Epidermal melanocyte (primary cell): ENCODE results near the gene COL1A1.

ENCODE experiments used
- DNase-seq: peaks from one replicate; pipeline ENCODE4 v3.0.0; 2011; ENCODE audit warnings: low spot score; ENCODE audit not compliant: insufficient read length

The COL1A1 gene

GRCh38 chr17:50187751-50188530 is 13.5 kb downstream of the COL1A1 start:
- no peak for DNase-seq

- DNase-seq, result no peak
Observed at GRCh38 chr17:50187394-50187725, 14.1 kb downstream of the COL1A1 start.

DNA sequence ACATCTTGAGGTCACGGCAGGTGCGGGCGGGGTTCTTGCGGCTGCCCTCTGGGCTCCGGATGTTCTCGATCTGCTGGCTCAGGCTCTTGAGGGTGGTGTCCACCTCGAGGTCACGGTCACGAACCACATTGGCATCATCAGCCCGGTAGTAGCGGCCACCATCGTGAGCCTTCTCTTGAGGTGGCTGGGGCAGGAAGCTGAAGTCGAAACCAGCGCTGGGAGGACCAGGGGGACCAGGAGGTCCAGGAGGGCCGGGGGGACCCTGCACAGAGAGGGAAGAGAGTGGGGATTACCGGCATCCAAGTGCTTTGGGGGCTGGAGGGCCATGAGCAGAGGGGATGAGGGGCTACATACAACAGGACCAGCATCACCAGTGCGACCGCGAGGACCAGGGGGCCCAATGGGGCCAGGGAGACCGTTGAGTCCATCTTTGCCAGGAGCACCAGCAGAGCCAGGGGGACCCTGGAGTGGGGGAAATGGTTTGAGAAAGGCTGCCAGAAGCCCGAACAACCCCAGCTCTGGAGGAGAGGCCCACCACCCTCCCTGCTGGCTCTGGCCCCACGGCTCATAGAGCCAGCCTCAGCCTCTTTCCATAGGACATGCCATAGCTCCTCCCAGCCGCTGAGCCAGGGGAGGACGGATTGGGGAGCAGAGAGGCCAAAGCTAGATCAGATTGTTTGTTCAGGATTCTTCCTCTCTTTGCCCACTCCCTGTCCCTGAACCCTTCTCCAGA is 14.6 kb downstream of the COL1A1 start:
- no peak for DNase-seq

DNA sequence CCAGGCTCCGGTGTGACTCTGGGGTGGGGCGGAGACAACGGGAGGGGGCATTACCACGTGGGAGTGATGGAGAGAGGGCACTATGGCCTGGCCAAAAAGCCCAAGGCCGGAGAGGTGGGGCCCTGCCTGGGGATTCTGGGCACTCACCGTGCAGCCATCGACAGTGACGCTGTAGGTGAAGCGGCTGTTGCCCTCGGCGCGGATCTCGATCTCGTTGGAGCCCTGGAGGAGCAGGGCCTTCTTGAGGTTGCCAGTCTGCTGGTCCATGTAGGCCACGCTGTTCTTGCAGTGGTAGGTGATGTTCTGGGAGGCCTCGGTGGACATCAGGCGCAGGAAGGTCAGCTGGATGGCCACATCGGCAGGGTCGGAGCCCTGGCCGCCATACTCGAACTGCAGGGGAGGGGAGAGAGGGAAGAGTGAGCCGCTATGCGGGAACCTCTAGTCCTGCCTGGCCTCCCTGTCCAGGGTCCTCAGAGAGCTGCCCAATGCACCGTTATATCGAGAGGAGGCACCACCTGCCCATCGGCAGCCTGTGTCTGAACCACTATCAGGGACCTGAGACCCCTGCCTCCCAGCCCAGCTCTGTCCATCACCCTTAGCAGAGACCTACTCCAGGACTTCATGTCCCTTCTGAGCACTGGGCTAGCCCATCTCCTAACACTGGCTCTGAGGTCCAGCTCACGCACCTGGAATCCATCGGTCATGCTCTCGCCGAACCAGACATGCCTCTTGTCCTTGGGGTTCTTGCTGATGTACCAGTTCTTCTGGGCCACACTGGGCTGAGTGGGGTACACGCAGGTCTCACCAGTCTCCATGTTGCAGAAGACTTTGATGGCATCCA is 15.6 kb downstream of the COL1A1 start:
- no peak for DNase-seq

DNA sequence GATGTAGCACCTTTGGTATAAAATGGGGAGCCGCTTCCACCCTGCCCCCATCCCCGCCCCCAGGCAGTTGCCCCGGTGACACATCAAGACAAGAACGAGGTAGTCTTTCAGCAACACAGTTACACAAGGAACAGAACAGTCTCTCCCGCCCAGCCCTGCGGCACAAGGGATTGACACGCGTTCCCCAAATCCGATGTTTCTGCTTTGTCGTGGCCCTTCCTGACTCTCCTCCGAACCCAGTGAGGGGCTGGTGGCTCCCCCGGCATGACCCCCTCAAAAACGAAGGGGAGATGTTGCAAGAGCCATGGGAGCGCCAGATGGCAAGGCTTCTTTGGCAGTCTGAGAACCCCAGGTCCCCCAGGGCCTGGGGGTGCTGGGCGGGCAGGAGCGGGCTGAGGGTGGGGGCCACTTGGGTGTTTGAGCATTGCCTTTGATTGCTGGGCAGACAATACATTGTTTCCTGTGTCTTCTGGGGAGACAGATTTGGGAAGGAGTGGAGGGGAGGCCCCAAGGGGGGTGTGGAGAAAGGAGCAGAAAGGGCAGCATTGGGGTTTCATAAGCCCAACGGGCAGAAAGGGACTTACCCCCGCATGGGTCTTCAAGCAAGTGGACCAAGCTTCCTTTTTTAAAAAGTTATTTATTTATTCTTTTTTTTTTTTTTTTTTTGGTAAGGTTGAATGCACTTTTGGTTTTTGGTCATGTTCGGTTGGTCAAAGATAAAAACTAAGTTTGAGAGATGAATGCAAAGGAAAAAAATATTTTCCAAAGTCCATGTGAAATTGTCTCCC is 16.6 kb downstream of the COL1A1 start:
- DNase-seq, result no peak

DNA sequence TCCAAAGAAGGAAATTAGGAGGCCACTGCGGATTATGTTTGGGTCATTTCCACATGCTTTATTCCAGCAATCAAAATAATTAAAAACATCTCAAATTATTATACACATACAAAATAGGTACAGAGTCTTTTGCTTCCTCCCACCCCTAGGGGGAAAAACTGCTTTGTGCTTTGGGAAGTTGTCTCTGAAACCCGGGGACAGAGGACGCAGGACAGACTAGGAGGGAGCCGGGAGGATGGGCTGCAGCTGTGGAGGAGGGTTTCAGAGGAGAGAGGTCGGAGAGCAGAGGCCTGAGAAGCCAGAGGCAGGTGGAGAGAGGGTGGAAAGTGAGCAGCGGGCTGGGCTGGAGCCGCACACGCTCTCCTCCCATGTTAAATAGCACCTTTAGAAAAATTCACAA is 17.4 kb downstream of the COL1A1 start:
- DNase-seq, result no peak

DNA sequence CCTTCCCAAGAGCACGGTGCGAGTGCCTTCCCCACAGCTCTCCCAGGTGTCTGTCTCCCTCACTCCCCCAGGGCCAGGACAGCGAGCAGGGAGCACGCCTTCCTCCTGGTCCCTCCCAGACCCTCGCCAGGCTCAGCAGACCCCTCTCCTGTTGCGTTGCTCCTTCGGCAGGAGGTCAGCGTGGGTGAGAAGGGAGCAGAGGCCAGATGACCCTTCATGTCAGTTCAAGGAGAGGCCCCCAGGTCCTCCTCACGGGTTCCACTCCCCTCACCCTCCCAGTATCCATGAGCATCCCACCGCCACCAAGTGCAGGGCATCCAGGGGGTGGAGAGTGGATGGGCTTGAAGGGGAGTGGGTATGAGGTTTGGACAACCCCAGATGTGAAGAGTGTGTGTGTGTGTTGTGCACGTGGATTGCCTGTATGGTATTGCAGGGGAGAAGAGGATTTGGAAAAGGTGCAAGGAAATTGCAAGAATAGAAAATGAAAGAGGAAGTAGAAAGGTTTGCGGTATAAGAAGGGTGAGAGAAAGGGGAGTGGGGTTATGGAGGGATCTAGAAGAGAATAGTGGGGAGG is 17.9 kb downstream of the COL1A1 start:
- no peak for DNase-seq

- no peak for DNase-seq
Observed at GRCh38 chr17:50182783-50183420, 18.5 kb downstream of the COL1A1 start.

DNA sequence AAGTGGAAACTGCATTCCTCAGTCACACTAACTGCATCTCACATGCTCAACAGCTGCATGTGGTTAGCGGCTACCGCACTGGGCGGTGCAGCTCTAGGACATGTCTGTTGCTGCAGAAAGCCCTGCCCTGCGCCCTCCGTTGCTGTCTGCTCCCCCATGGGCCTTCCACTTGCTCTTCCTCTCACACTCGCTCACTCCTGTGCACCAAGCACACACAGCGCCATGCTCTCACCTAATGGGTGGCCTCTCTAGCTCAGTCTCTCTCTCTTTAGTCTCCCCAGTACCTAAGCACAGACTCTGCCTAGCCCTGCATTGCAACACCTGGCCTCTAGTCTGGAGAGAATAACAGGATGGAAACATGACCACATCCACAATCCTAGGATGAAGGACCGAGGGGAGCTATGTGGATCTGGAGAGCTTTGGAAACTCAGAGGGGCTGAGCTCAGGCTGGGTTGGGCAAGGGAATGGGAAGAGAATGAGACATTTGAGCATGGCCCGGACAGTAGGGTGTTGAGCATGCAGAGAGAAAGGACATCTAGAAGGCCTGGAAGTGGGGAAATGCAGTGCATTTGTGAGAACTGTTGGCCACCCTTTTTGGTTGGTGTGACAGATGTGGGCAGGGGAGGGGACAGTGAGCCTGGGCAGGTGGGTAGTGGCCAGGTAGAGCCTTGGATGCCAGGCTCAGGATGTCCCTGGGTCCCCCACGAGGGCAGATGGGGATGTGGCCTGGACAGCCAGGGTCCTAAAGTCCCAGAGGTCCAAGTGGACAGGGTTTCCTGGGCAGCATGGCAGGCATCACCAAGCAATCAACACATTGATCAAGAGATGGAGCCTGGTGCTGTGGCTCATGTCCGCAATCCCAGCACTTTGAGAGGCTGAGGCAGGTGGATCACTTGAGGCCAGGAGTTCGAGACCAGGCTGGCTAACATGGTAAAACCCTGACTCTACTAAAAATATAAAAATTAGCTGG is 19.6 kb downstream of the COL1A1 start:
- no peak for DNase-seq

DNA sequence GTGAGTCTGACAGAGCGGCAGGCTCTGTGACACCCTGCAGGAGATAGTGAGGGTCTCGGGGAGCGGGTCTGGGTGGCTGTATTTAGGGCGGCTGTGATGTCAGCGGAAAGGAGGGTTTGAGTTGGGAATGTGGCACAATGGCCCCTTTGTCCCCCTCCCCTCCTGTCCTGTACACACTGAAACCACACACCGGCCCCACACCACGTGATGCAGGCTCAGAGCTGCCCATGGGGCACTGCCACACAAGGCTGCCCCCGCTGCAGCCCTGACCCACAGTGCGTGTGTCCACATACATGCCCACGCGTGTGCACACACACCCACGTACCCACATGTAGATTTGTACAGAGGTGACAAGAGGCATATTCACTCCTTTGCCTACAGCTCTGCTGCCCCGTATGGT is 20.3 kb downstream of the COL1A1 start:
- no peak for DNase-seq

GRCh38 chr17:50180620-50181019 is 20.8 kb downstream of the COL1A1 start:
- no peak for DNase-seq

DNA sequence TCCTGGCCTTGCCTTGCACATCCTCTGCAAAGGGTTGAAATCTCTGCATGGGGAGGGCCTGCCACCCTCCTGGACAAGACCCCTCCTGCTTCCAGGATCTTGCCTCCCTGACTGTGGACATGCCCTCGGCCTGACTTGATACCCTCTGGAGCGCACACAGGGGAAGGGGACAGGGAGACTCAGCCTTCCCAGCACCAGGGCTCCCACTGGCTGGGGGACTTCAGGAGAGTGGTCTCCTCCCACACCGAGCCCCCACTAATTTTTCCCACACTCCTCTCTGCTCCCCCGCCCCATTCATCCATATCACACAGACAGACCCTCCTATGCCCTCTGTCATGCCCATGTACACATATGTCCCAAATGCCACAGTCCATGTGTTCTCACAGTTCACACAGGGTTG is 21.3 kb downstream of the COL1A1 start:
- DNase-seq, result no peak

GRCh38 chr17:50177983-50178834 is 23.2 kb downstream of the COL1A1 start:
- peak; percentile 79 for DNase-seq

DNA sequence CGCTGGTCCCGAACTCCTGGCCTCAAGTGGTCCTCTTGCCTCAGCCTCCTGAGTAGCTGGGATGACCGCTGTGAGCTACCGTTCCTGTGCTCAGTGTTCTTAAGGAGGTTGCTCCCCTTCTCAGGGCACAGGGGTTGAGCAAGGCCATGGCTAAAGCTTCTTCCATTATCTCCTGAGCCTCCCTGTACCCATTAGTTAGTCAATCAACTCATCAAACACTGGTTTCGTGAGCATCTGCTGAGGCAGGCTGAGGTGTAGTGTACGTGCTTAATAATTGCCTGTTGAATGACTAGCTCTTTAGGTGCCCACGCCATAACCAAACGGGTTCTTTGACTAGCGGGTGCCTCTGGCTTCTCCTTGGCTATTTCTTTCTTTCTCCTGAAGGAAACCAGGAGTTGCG is 24.0 kb downstream of the COL1A1 start:
- DNase-seq, result no peak

DNA sequence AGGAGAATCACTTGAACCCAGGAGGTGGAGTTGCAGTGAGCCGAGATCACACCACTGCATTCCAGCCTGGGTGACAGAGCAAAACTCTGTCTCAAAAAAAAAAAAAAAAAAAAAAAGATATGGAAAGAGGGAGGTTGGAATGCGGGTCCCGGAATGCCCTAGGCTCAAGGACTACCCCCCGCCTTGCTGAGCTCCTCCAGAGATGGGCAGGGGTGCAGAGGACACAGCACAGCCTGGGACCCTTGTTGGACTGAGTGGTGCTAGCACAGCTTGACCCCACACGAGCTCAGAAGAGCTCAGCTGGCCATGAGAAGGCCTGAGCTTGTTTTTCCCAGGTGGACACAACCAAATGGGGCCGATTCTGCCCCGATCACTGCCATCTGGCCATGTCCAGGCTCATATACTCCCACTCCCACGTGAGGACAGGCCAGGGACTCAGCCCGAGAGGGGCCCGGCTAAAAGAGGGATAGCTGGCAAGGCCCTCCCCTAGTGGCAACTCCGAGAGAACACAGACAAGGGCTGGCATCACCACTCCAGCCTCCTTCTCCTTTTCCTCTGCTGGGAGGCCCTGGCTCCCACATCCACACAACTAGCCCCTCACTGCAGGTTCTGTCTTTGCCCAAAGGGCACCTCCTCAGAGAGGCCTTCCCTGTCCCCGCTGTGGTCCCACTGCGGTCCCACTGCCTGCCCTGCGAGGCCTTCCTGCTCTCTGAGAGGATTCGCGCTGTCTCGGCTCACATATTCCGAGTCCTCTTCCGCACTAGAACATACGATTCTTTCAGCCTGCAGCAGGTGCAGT is 24.7 kb downstream of the COL1A1 start:
- no peak for DNase-seq

GRCh38 chr17:50175035-50175807 is 26.2 kb downstream of the COL1A1 start:
- DNase-seq, result no peak

- no peak for DNase-seq
Observed at GRCh38 chr17:50174444-50174843, 27.0 kb downstream of the COL1A1 start.
